Measurements from ENCODE around the gene NQO2. TPM values are rescaled to one million over a fixed set of nuclear protein-coding genes. Genes with fewer than 3 reads are reported as not detected.

Gene NQO2
- total and polyA plus RNA-seq, 2 of the 13 experiments (the other 11 are each of a cell fraction or from before 2014, with no cell fraction given), result 32.2 to 56.5 TPM

- TF ChIP-seq ARID5B (CRISPR knock-in tag; IDR thresholded peaks at IDR 0.05) (peak; percentile 40; the same call in 1 of the 2 replicates), ZNF547 (CRISPR knock-in tag; IDR thresholded peaks at IDR 0.05) (peak; percentile 96), HOXA5 (CRISPR knock-in tag; IDR thresholded peaks at IDR 0.05) (peak; percentile 87; the same call in 1 of the 2 replicates), SP5 (CRISPR knock-in tag; IDR thresholded peaks at IDR 0.05; ENCODE audit: borderline replicate concordance, low read depth) (peak; percentile 80), NPAS2 (CRISPR knock-in tag; IDR thresholded peaks at IDR 0.05; ENCODE audit: borderline replicate concordance) (no peak), ZNF7 (CRISPR knock-in tag; IDR thresholded peaks at IDR 0.05) (no peak; the same call in 1 of the 2 replicates), ZC3H13 (CRISPR knock-in tag; IDR thresholded peaks at IDR 0.05) (peak; percentile 96), HOMEZ (CRISPR knock-in tag; IDR thresholded peaks at IDR 0.05; ENCODE audit: low read depth) (0 out of 2 replicates have a peak, but pooled peaks have one; percentile 16), MAFF (IDR thresholded peaks at IDR 0.05; ENCODE audit: low read depth, low read length) (no peak), ZNF563 (CRISPR knock-in tag; IDR thresholded peaks at IDR 0.05) (peak; percentile 96), ZNF691 (CRISPR knock-in tag; IDR thresholded peaks at IDR 0.05; ENCODE audit: borderline replicate concordance, low read depth) (peak; percentile 39; the same call in 1 of the 2 replicates), GZF1 (CRISPR knock-in tag; IDR thresholded peaks at IDR 0.05) (0 out of 2 replicates have a peak, but pooled peaks have one; percentile 24), ZNF878 (CRISPR knock-in tag; IDR thresholded peaks at IDR 0.05) (peak; percentile 81; the same call in 1 of the 2 replicates), KAT8 (CRISPR knock-in tag; IDR thresholded peaks at IDR 0.05) (peak; percentile 92)
- TF ChIP-seq, protein P1, sequence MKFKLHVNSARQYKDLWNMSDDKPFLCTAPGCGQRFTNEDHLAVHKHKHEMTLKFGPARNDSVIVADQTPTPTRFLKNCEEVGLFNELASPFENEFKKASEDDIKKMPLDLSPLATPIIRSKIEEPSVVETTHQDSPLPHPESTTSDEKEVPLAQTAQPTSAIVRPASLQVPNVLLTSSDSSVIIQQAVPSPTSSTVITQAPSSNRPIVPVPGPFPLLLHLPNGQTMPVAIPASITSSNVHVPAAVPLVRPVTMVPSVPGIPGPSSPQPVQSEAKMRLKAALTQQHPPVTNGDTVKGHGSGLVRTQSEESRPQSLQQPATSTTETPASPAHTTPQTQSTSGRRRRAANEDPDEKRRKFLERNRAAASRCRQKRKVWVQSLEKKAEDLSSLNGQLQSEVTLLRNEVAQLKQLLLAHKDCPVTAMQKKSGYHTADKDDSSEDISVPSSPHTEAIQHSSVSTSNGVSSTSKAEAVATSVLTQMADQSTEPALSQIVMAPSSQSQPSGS (CRISPR knock-in tag; IDR thresholded peaks at IDR 0.05), result peak; percentile 57
- TF ChIP-seq, protein P2, sequence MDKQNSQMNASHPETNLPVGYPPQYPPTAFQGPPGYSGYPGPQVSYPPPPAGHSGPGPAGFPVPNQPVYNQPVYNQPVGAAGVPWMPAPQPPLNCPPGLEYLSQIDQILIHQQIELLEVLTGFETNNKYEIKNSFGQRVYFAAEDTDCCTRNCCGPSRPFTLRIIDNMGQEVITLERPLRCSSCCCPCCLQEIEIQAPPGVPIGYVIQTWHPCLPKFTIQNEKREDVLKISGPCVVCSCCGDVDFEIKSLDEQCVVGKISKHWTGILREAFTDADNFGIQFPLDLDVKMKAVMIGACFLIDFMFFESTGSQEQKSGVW (CRISPR knock-in tag; IDR thresholded peaks at IDR 0.05; ENCODE audit: borderline replicate concordance), result no peak; the same call in 1 of the 2 replicates
- TF ChIP-seq, protein P3, sequence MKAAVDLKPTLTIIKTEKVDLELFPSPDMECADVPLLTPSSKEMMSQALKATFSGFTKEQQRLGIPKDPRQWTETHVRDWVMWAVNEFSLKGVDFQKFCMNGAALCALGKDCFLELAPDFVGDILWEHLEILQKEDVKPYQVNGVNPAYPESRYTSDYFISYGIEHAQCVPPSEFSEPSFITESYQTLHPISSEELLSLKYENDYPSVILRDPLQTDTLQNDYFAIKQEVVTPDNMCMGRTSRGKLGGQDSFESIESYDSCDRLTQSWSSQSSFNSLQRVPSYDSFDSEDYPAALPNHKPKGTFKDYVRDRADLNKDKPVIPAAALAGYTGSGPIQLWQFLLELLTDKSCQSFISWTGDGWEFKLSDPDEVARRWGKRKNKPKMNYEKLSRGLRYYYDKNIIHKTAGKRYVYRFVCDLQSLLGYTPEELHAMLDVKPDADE (CRISPR knock-in tag; IDR thresholded peaks at IDR 0.05), result no peak
Observed at GRCh38 chr6:3068329-3069214, 68.9 kb downstream of the NQO2 start, which contains the start of gene RIPK1 (continued).
